Smooth muscle cell (in vitro differentiated cells): ENCODE data around the gene PPP2R2B. TPM values are rescaled to one million over a fixed set of nuclear protein-coding genes. Genes with fewer than 3 reads are reported as not detected.

Experiments used
- DNase-seq: peaks from one replicate; lab custom pipeline; 2025; ENCODE audit not compliant: unreplicated experiment; lab: John Stamatoyannopoulos, UW
- H2AFZ ChIP-seq: fragments of 200-600 bp; sonication (generic); 2 replicates; pipeline ENCODE4 v1.6.0; 2016; ENCODE audit warnings: antibody characterized with exemption, low read depth, mild to moderate bottlenecking
- H3F3A ChIP-seq: fragments of 200-600 bp; sonication (generic); 2 replicates; pipeline ENCODE4 v1.6.0; 2017; ENCODE audit warnings: antibody characterized with exemption, low read depth
- H3K27ac ChIP-seq: fragments of 200-600 bp; sonication (generic); 2 replicates; pipeline ENCODE4 v1.5.1; 2016; ENCODE audit warnings: low read depth, mild to moderate bottlenecking
- H3K27me3 ChIP-seq: fragments of 200-600 bp; sonication (generic); 2 replicates; pipeline ENCODE4 v1.6.1; 2016; ENCODE audit warnings: low read depth, mild to moderate bottlenecking
- H3K36me3 ChIP-seq: fragments of 200-600 bp; sonication (generic); 2 replicates; pipeline ENCODE4 v1.5.1; 2016; ENCODE audit warnings: low read depth
- H3K4me1 ChIP-seq: fragments of 200-600 bp; sonication (generic); 2 replicates; pipeline ENCODE4 v1.5.1; 2016; ENCODE audit warnings: low read depth
- H3K4me2 ChIP-seq: fragments of 200-600 bp; sonication (generic); 2 replicates; pipeline ENCODE4 v1.6.0; 2016; ENCODE audit warnings: mild to moderate bottlenecking
- H3K4me3 ChIP-seq: fragments of 200-600 bp; sonication (generic); 2 replicates; pipeline ENCODE4 v1.5.1; 2016; ENCODE audit warnings: mild to moderate bottlenecking
- H3K79me2 ChIP-seq: fragments of 200-600 bp; sonication (generic); 2 replicates; pipeline ENCODE4 v1.6.0; 2016; ENCODE audit warnings: low read depth, mild to moderate bottlenecking
- H3K9ac ChIP-seq: fragments of 200-600 bp; sonication (generic); 2 replicates; pipeline ENCODE4 v1.6.0; 2016; ENCODE audit warnings: low read depth
- H3K9me3 ChIP-seq: fragments of 200-600 bp; sonication (generic); replicated peaks from 2 replicates; pipeline ENCODE4 v1.5.1; 2016; ENCODE audit warnings: low read depth
- H4K20me1 ChIP-seq: fragments of 200-600 bp; sonication (generic); 2 replicates; pipeline ENCODE4 v1.6.0; 2016; ENCODE audit warnings: low read depth
- WGBS: methylation state at CpG from one replicate; pipeline ENCODE4 v1.1.7; 2016; ENCODE audit warnings: low lambda C conversion rate; 5-methylcytosine and 5-hydroxymethylcytosine counted together
- polyA plus RNA-seq: library from polyadenylated mRNA; unstranded; fragments of >200 nt; fragmentation: Nextera tagmentation; extraction: Ambion mirVana; gene quantifications from 2 replicates; pipeline ENCODE4 v1.2.1, GENCODE V29; 2016
- total RNA-seq: library from RNA; depleted of rRNA; stranded (reverse); fragments of >200 nt; gene quantifications from 2 replicates; pipeline ENCODE4 v1.2.3, GENCODE V29; 2014
- TF ChIP-seq, protein P1 (sequence below): fragments of 200-600 bp; sonication (generic); IDR thresholded peaks from 2 replicates; pipeline ENCODE4 v1.5.1; 2017; ENCODE audit warnings: borderline replicate concordance, mild to moderate bottlenecking, antibody characterized with exemption; ENCODE audit not compliant: insufficient read depth, poor library complexity, severe bottlenecking

PPP2R2B gene
- total and polyA plus RNA-seq, 2 experiments from 2014 or later, result 0.89 to 2.2 TPM

DNA sequence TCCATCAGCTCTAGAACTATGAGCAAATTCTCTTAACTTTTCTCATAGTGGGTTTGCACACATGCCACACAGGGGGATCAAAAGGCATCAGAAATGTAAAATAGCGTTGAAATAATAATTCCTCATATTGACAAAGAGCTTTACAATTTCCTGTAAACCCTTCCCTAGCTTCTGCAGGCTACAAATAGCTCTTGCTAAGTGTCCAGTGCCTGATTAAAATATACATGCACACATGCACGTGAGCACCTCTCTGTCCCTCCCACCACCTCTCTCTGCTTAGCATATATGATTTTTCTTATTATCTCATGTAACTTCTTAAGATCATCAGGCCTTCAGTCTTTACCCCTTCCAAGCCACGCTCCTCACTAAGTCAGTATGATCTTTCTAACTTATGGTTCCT is 13.7 kb upstream of the PPP2R2B start:
- Histone ChIP-seq H3K27ac (no peak overlapping the region), H3K27me3 (no peaks in the 10 kb centered on the region), H3K79me2 (no peaks in the 10 kb centered on the region), H3K4me2 (no peak overlapping the region), H2AFZ (no peak overlapping the region), H3K9ac (no peak overlapping the region), H3F3A (peaks cover 7% of the 10 kb centered on the region), H3K4me3 (no peak overlapping the region), H3K4me1 (peaks cover 6% of the 10 kb centered on the region), H4K20me1 (no peaks in the 10 kb centered on the region), H3K9me3 (no peaks in the 10 kb centered on the region), H3K36me3 (no peaks in the 10 kb centered on the region)
- DNase-seq, result no peak
- TF ChIP-seq, protein P1, sequence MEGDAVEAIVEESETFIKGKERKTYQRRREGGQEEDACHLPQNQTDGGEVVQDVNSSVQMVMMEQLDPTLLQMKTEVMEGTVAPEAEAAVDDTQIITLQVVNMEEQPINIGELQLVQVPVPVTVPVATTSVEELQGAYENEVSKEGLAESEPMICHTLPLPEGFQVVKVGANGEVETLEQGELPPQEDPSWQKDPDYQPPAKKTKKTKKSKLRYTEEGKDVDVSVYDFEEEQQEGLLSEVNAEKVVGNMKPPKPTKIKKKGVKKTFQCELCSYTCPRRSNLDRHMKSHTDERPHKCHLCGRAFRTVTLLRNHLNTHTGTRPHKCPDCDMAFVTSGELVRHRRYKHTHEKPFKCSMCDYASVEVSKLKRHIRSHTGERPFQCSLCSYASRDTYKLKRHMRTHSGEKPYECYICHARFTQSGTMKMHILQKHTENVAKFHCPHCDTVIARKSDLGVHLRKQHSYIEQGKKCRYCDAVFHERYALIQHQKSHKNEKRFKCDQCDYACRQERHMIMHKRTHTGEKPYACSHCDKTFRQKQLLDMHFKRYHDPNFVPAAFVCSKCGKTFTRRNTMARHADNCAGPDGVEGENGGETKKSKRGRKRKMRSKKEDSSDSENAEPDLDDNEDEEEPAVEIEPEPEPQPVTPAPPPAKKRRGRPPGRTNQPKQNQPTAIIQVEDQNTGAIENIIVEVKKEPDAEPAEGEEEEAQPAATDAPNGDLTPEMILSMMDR, result no peak
- 90% methylated on average over 3 of the region's 3 CpGs for WGBS

DNA sequence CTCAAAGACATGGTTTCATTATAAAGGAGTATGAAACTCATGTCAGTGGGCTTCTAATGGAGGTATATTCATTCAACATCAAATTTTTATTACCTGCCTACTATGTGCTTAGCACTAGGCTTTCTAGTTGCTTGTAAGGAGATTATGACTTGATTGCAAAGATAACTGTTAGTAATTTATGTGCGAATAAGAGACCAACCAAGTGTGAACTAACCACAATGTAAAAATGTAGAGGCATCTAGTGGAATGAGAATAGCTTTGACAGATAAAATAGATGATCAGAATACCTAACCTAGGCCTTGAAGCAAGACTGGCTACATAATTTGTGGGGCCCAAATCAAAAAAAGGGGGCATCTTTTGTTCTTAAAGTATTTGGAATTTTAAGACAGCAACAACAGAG is 13.0 kb upstream of the PPP2R2B start:
- Histone ChIP-seq H3F3A (peaks cover 7% of the 10 kb centered on the region), H3K4me3 (no peak overlapping the region), H2AFZ (no peak overlapping the region), H3K27ac (no peak overlapping the region), H3K9ac (no peak overlapping the region), H3K4me1 (peaks cover 6% of the 10 kb centered on the region), H3K36me3 (no peaks in the 10 kb centered on the region), H3K4me2 (no peak overlapping the region), H3K27me3 (no peaks in the 10 kb centered on the region), H3K9me3 (no peaks in the 10 kb centered on the region), H3K79me2 (no peaks in the 10 kb centered on the region), H4K20me1 (no peaks in the 10 kb centered on the region)
- whole genome bisulfite sequencing, result 89% methylated on average over 1 of the region's 1 CpG
- TF ChIP-seq, protein P1, result no peak
- no peak for DNase-seq

DNA sequence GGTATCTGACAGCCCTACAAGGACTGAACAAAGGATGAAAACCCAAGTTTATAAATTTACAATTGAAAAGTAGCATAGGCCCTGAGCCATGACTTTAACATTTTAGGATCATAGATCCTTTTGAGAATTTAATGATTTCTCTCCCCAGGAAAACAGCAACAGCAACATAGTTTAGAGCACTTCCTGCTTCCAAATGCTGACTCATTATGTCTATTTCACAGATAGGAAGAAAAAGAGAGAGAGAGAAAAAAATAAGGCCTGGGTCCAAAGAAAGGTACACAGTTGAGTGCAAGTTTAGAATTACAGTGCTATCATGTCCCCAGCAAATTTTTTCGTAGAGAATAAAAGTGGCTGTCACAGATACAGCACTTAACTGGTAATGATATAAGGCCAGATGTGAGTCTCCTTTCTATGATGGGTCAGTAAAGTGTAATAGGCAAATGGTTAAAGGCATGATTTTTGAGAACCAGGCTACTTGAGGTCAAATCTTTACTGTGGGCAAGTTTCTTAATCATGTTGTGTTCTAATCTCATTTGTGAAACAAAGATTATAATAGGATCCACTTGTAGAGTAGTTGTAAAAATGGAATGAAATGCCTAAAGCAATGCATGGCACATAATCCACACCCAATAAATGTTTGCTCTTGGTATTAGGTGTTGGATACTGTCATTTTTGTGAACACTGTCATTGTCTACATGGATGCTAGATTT is 12.3 kb upstream of the PPP2R2B start:
- Histone ChIP-seq H3K27ac (peak overlapping the region; percentile 44), H3K4me1 (peaks cover 6% of the 10 kb centered on the region), H4K20me1 (no peaks in the 10 kb centered on the region), H3K9ac (no peak overlapping the region), H3F3A (peaks cover 7% of the 10 kb centered on the region), H3K4me2 (peak overlapping the region; percentile 53), H3K4me3 (no peak overlapping the region), H3K27me3 (no peaks in the 10 kb centered on the region), H3K36me3 (no peaks in the 10 kb centered on the region), H3K9me3 (no peaks in the 10 kb centered on the region), H3K79me2 (no peaks in the 10 kb centered on the region), H2AFZ (peak overlapping the region; percentile 88)
- WGBS, result 59% methylated on average over 1 of the region's 1 CpG
- TF ChIP-seq, protein P1, result no peak
- no peak for DNase-seq

DNA sequence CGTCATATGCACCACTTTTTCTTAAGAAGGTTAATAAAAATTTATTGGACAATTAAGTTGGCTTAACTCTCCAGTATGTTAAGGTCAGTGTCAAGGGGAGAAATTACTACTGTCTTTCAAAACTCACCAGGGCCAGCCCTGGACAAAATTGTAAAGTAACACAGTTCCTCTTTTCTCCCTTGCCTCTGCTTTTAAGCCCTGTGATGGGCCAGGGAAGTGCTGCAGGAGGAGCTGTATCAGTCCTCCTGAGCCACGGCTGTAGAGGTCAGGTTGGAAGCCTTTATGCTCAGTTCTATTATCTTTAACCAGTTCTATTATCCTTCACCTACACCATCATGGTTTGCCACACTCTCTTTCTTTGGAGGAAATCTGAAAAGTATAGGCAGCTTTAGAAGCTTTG is 11.5 kb upstream of the PPP2R2B start:
- H3K9me3 ChIP-seq, result no peaks in the 10 kb centered on the region
- peaks cover 6% of the 10 kb centered on the region for H3K4me1 ChIP-seq
- peak overlapping the region; percentile 76 for H2AFZ ChIP-seq
- no peaks in the 10 kb centered on the region for H4K20me1 ChIP-seq
- H3F3A ChIP-seq, result peaks cover 7% of the 10 kb centered on the region
- H3K9ac ChIP-seq, result no peak overlapping the region
- no peaks in the 10 kb centered on the region for H3K27me3 ChIP-seq
- WGBS, result 77% methylated on average over 2 of the region's 2 CpGs
- no peaks in the 10 kb centered on the region for H3K79me2 ChIP-seq
- H3K27ac ChIP-seq, result no peak overlapping the region
- TF ChIP-seq, protein P1, result no peak
- no peak overlapping the region for H3K4me3 ChIP-seq
- H3K4me2 ChIP-seq, result no peak overlapping the region
- no peak for DNase-seq
- H3K36me3 ChIP-seq, result no peaks in the 10 kb centered on the region
